Breast epithelium (tissue), 4 donors: Measurements from ENCODE around the gene PPP1CA. TPM values are rescaled to one million over a fixed set of nuclear protein-coding genes. Genes with fewer than 3 reads are reported as not detected.
A peak's percentile ranks its signal among the peaks of the same experiment; 100 is the strongest.
"Not testable (repeated sequence)": the region's sequence is repeated elsewhere in the genome, so short reads cannot be mapped to it uniquely, and the experiment has no call there.

Experiments used
- DNase-seq, 2 donors: peaks; one replicate each; pipeline ENCODE4 v3.0.0-alpha.2; 2019; ENCODE audit warnings: low spot score in 2 of 2
- H3K27ac ChIP-seq, 2 donors: fragments of 200-600 bp; sonication (generic) in 1 of 2; one replicate each; pipeline ENCODE4 v1.5.1; 2016 to 2019; ENCODE audit warnings: mild to moderate bottlenecking in 1 of 2
- H3K27me3 ChIP-seq, 2 donors: fragments of 200-600 bp; sonication (generic) in 1 of 2; one replicate each; pipeline versions ENCODE4 v1.5.1 to v1.6.0; 2017 to 2019; ENCODE audit warnings: control low read depth in 1 of 2, mild to moderate bottlenecking in 1 of 2
- H3K36me3 ChIP-seq: fragments of 200-600 bp; one replicate; pipeline ENCODE4 v1.5.1; 2019
- H3K4me1 ChIP-seq, 2 donors: fragments of 200-600 bp; sonication (generic); one replicate each; pipeline ENCODE4 v1.5.1; 2016 to 2019; ENCODE audit warnings: control low read depth in 1 of 2
- H3K4me3 ChIP-seq, 3 donors: fragments of 200-600 bp; sonication (generic); 1 replicate in 2 of 3; 2 replicates in 1 of 3; pipeline ENCODE4 v1.5.1; 2016 to 2019; ENCODE audit warnings: mild to moderate bottlenecking in 3 of 3, moderate library complexity in 2 of 3
- H3K9me3 ChIP-seq, 2 donors: fragments of 200-600 bp; sonication (generic) in 1 of 2; one replicate each; pipeline ENCODE4 v1.5.1; 2016 to 2019; ENCODE audit warnings: control low read depth in 1 of 2
- POLR2A ChIP-seq: fragments of 450-650 bp; IDR thresholded peaks from one replicate; pipeline ENCODE4 v1.6.1; 2016; ENCODE audit warnings: antibody characterized with exemption, mild to moderate bottlenecking, moderate library complexity
- POLR2AphosphoS5 ChIP-seq, 3 donors: sonication (generic); formaldehyde crosslinking; IDR thresholded peaks; one replicate each; pipeline ENCODE4 v1.6.1; 2017; ENCODE audit warnings: antibody characterized with exemption in 3 of 3
- intact Hi-C: fragments of 100-400 bp; cut with DNase I; formaldehyde crosslinking; loops from one replicate; pipeline ENCODE4 v1.15.1; 2023; ENCODE audit warnings: low total_unique reads
- total RNA-seq, 3 donors: library from RNA; depleted of rRNA; stranded (reverse); fragments of >200 nt; gene quantifications; one replicate each; pipeline ENCODE4 v1.1.0, GENCODE V29; 2016
- TF ChIP-seq, protein P1 (sequence below), 3 donors: fragments of 450-650 bp; IDR thresholded peaks; one replicate each; pipeline ENCODE4 v1.5.1; 2016 to 2017; ENCODE audit warnings: antibody characterized with exemption in 3 of 3, mild to moderate bottlenecking in 3 of 3, moderate library complexity in 3 of 3

PPP1CA gene
- total RNA-seq, 3 donors from 2014 or later: 73.1 to 91.9 (median 76.7) TPM

DNA sequence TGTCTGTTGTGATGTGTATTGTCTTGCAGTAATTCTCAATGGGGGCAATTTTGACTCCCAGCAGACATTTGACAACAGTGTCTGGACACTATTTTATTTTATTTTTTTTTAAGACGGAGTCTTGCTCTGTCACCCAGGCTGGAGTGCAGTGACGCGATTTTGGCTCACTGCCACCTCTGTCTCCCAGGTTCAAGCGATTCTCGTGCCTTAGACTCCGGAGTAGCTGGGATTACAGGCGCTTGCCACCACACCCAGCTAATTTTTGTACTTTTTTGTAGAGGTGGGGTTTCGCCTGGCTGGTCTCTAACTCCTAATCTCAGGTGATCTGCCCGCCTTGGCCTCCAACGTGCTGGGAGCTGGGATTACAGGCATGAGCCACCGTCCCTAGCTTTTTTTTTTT is 28.1 kb upstream of the PPP1CA start:
- no peak for DNase-seq
- intact Hi-C loops: no loop called here
- no peaks in the 10 kb centered on the region for H3K36me3 ChIP-seq
- TF ChIP-seq POLR2AphosphoS5 (IDR thresholded peaks at IDR 0.05) (no peak), POLR2A (no peak)
- TF ChIP-seq, protein P1, sequence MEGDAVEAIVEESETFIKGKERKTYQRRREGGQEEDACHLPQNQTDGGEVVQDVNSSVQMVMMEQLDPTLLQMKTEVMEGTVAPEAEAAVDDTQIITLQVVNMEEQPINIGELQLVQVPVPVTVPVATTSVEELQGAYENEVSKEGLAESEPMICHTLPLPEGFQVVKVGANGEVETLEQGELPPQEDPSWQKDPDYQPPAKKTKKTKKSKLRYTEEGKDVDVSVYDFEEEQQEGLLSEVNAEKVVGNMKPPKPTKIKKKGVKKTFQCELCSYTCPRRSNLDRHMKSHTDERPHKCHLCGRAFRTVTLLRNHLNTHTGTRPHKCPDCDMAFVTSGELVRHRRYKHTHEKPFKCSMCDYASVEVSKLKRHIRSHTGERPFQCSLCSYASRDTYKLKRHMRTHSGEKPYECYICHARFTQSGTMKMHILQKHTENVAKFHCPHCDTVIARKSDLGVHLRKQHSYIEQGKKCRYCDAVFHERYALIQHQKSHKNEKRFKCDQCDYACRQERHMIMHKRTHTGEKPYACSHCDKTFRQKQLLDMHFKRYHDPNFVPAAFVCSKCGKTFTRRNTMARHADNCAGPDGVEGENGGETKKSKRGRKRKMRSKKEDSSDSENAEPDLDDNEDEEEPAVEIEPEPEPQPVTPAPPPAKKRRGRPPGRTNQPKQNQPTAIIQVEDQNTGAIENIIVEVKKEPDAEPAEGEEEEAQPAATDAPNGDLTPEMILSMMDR (IDR thresholded peaks at IDR 0.05): no peak
- H3K9me3 ChIP-seq: no peaks in the 10 kb centered on the region
- H3K27ac ChIP-seq: no peak overlapping the region
- H3K4me1 ChIP-seq: peaks cover 0 to 12% of the 10 kb centered on the region in 2 donors
- no peaks in the 10 kb centered on the region for H3K27me3 ChIP-seq
- peak overlapping the region in 1 of 3 donors; percentile 76 for H3K4me3 ChIP-seq

DNA sequence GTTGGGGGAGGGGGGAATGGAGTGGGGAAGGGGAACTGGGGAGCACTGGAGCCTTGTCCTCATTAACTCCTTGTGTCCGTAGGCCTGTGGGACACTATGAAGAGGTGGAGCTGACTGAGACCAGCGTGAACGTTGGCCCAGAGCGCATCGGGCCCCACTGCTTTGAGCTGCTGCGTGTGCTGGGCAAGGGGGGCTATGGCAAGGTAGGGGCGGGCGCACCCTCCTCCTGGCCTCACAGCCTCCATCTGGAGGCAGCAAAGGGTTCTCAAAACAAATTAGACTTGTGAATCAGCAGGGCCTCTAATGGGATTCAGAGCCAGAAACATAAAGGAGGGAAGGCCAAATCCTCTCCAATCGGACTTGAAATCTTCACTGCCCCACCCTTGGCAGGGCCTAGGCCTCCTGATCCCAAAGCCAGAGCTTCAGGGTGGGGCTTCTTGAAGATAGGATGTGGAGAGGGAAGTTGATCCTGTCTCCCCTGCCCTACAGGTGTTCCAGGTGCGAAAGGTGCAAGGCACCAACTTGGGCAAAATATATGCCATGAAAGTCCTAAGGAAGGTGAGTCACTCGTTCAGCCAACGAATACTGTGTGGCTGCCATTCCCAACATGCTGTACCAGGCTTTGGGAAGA is 27.5 kb upstream of the PPP1CA start:
- peak overlapping the region; percentile 76 to 98 (median 89) for H3K4me3 ChIP-seq
- TF ChIP-seq, protein P1 (IDR thresholded peaks at IDR 0.05): no peak
- no peak for TF ChIP-seq POLR2A
- no peak for TF ChIP-seq POLR2AphosphoS5 (IDR thresholded peaks at IDR 0.05)
- intact Hi-C loops: no loop called here
- peak overlapping the region; percentile 94 to 95 for H3K27ac ChIP-seq
- no peaks in the 10 kb centered on the region for H3K27me3 ChIP-seq
- no peaks in the 10 kb centered on the region for H3K36me3 ChIP-seq
- H3K9me3 ChIP-seq: no peaks in the 10 kb centered on the region
- peaks cover 0 to 12% of the 10 kb centered on the region in 2 donors for H3K4me1 ChIP-seq
- no peak for DNase-seq

DNA sequence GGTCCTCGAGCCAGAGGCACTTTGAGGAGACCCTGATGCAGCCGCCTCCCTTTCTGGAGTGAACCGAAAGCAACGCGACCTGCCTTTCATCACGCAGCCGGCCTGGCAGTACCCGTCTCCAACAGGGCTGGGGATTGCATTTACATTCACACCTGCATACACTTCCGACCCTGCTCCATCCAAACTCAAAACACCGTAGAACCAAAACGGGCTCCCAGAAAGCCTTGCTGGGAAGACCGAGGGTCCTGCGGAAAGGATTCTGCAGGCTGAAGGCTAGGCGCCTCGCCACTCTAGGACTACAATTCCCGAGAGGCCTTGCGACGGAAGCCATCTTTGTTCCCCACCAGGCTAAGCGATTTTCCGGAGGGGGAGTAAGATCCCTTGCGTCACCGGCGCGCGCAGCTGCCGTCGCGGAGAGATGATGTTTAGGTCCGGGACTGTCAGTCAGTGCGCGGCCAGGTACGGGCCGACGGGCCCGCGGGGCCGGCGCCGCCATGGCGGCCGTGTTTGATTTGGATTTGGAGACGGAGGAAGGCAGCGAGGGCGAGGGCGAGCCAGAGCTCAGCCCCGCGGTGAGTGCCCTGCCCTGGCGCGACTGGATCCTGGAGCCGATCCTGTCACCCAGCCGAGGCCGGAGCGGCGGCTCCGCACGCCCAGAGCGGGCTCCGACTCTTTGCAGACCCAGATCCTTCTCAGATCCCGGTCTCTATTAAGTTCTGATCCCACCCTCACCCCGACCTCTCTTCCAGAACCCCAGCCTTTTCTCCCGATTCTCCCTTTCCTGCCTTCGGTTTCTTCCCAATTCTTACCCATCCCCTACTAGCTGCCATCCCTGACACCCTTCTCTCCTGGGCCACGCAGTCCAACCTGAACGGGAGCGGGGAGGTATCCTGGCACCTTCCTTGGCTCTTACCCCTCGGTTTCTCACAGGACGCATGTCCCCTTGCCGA is 26.7 kb upstream of the PPP1CA start, which contains the start of gene RPS6KB2:
TSS of gene RPS6KB2 (plus strand) at position 443 of the 950 bp plus-strand sequence. CDS start at position 495, 52 bp downstream.
- H3K4me3 ChIP-seq: peak within 1 kb of the TSS; percentile 76 to 98 (median 89)
- intact Hi-C loops: no loop called here
- peaks cover 0 to 12% of the 10 kb centered on the region in 2 donors for H3K4me1 ChIP-seq
- H3K27me3 ChIP-seq: no peaks in the 10 kb centered on the region
- H3K9me3 ChIP-seq: no peaks in the 10 kb centered on the region
- TF ChIP-seq POLR2AphosphoS5 (IDR thresholded peaks at IDR 0.05): peak; percentile 94 to 97 (median 96)
- TF ChIP-seq, protein P1 (IDR thresholded peaks at IDR 0.05): peak in 1 of 3 donors; percentile 7
- TF ChIP-seq POLR2A: peak; percentile 91
- H3K36me3 ChIP-seq: no peaks in the 10 kb centered on the region
- DNase-seq: peak; percentile 98 to 99
- peak within 1 kb of the TSS; percentile 94 to 95 for H3K27ac ChIP-seq

DNA sequence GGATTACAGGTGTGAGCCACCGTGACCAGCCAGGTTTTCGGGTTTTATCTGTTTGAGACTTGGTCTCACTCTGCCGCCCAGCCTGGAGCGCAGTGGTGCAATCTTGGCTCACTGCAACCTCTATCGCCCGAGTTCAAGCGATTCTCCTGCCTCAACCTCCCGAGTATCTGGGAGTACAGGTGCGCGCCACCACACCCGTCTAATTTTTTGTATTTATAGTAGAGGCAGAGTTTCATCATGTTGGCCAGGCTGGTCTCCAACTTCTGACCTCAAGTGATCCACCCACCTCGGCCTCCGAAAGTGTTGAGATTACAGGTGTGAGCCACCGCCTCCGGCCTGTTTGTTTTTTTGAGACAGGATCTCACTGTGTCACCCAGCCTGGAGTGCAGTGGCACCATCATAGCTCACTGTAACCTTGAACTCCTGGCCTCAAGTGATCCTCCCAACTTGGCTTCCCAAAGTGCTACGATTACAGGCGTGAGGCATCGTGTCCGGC is 25.8 kb upstream of the PPP1CA start:
- peaks cover 0 to 12% of the 10 kb centered on the region in 2 donors for H3K4me1 ChIP-seq
- H3K27me3 ChIP-seq, H3K9me3 ChIP-seq, intact Hi-C loops, DNase-seq, H3K36me3 ChIP-seq: not testable (repeated sequence)
- H3K27ac ChIP-seq: peak overlapping the region; percentile 94 to 95
- H3K4me3 ChIP-seq: peak overlapping the region; percentile 76 to 98 (median 89)

DNA sequence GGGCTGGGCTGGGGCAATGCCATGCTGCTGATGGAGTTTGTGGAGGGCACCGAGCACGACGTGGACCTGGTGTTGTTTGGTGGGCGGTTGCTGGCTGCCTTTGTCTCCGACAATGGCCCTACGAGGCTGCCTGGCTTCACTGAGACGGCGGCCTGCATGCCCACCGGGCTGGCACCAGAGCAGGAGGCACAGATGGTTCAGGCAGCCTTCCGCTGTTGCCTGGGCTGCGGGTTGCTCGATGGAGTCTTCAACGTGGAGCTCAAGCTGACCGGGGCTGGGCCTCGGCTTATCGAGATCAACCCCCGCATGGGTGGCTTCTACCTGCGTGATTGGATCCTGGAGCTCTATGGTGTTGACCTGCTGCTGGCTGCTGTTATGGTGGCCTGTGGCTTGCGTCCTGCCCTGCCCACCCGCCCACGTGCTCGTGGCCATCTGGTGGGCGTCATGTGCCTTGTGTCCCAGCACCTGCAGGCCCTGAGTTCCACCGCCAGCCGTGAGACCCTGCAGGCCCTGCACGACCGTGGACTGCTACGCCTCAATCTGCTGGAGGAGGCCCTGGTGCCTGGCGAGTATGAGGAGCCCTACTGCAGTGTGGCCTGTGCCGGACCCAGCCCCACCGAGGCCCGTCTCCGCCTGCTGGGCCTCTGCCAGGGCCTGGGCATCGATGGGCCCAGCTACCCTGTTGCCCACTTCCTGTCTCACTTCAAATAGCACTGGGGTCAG is 22.4 kb upstream of the PPP1CA start:
- Histone ChIP-seq H3K36me3 (no peaks in the 10 kb centered on the region), H3K4me3 (no peak overlapping the region), H3K27me3 (no peaks in the 10 kb centered on the region), H3K4me1 (peaks cover 7 to 11% of the 10 kb centered on the region in 2 donors), H3K27ac (no peak overlapping the region), H3K9me3 (no peaks in the 10 kb centered on the region)
- intact Hi-C loops: no loop called here
- TF ChIP-seq, protein P1 (IDR thresholded peaks at IDR 0.05): no peak
- TF ChIP-seq POLR2AphosphoS5 (IDR thresholded peaks at IDR 0.05): no peak
- TF ChIP-seq POLR2A: no peak
- no peak for DNase-seq
